ENCODE data around the gene LRRFIP2. TPM values are rescaled to one million over a fixed set of nuclear protein-coding genes. Genes with fewer than 3 reads are reported as not detected.

Gene LRRFIP2
- total and polyA plus RNA-seq, 2 of the 8 experiments (the other 6 are each of a cell fraction or from before 2014, with no cell fraction given): 8.8 to 25.6 TPM

GRCh38 chr3:37200141-37200540, 25.8 kb upstream of the LRRFIP2 start:
- no peaks in the 10 kb centered on the region for H3K9me3 ChIP-seq (ENCODE audit: insufficient read depth in 2 of 2, low read depth in 1 of 2, low read length in 1 of 2)
- H3K23ac ChIP-seq (ENCODE audit: insufficient read length): no peak overlapping the region
- H3K18ac ChIP-seq (ENCODE audit: extremely low read depth, low read length): no peak overlapping the region
- 90% methylated on average over 4 of the region's 4 CpGs; no CpG with 5 or more reads in 1 of the 2 experiments for WGBS, 2 experiments (ENCODE audit: extremely low coverage in 1 of 2, insufficient coverage in 1 of 2, insufficient read length in 1 of 2, insufficient replicate concordance in 2 of 2, low coverage in 1 of 2, low lambda C conversion rate in 2 of 2, missing lambda C conversion rate in 1 of 2)
- no peak overlapping the region for H3K4me3 ChIP-seq (ENCODE audit: extremely low read depth in 1 of 4, insufficient read depth in 2 of 4, low read depth in 3 of 4, low read length in 4 of 4)
- H4K91ac ChIP-seq (replicated peaks; ENCODE audit: insufficient read length, low read length): no peak overlapping the region
- H3K27me3 ChIP-seq (replicated peaks in 1 of 4; ENCODE audit: control insufficient read depth in 3 of 4, extremely low read depth in 1 of 4, insufficient read depth in 3 of 4, low read length in 3 of 4): no peaks in the 10 kb centered on the region
- H3K23me2 ChIP-seq (ENCODE audit: low read depth, low read length): no peaks in the 10 kb centered on the region
- H3K4me2 ChIP-seq (ENCODE audit: insufficient read depth in 1 of 2, low read depth in 2 of 2, low read length in 2 of 2): no peak overlapping the region
- no peak overlapping the region for H2AFZ ChIP-seq (ENCODE audit: low read length)
- H2BK15ac ChIP-seq (ENCODE audit: low read length): no peak overlapping the region
- no peak overlapping the region for H4K5ac ChIP-seq (ENCODE audit: insufficient read length, low read depth, low read length)
- H2BK12ac ChIP-seq (ENCODE audit: low read depth, low read length): no peak overlapping the region
- no peak overlapping the region for H3K4ac ChIP-seq (replicated peaks; ENCODE audit: insufficient read length, low read depth, low read length)
- no peaks in the 10 kb centered on the region for H3K79me2 ChIP-seq (ENCODE audit: control insufficient read depth in 1 of 2, insufficient read depth in 2 of 2, low read length in 2 of 2)
- H3K56ac ChIP-seq (replicated peaks; ENCODE audit: insufficient read length, low read depth, low read length): no peak overlapping the region
- H3K79me1 ChIP-seq (ENCODE audit: low read depth, low read length): no peaks in the 10 kb centered on the region
- H2BK5ac ChIP-seq (ENCODE audit: low read depth, low read length): no peak overlapping the region
- no peaks in the 10 kb centered on the region for H3K36me3 ChIP-seq (ENCODE audit: control insufficient read depth in 2 of 4, insufficient read depth in 4 of 4, low read length in 3 of 4)
- H2AK5ac ChIP-seq (ENCODE audit: low read depth, low read length): no peak overlapping the region
- H3K9ac ChIP-seq (replicated peaks in 1 of 4; ENCODE audit: extremely low read depth in 1 of 4, low read depth in 3 of 4, low read length in 3 of 4): no peak overlapping the region
- no peak overlapping the region for H2BK120ac ChIP-seq (replicated peaks; ENCODE audit: low read depth, low read length)
- TF ChIP-seq MAFK (IDR thresholded peaks at IDR 0.05; ENCODE audit: low read depth, low read length): no peak
- no peak for TF ChIP-seq JUND (IDR thresholded peaks at IDR 0.05; ENCODE audit: low read length)
- TF ChIP-seq CTBP2 (IDR thresholded peaks at IDR 0.05; ENCODE audit: borderline replicate concordance, insufficient read depth, insufficient read length, low read length): no peak
- TF ChIP-seq SP2 (IDR thresholded peaks at IDR 0.05; ENCODE audit: low read length): no peak
- no peaks in the 10 kb centered on the region for H3K4me1 ChIP-seq (replicated peaks in 1 of 4; ENCODE audit: control insufficient read depth in 3 of 4, insufficient read depth in 4 of 4, low read length in 3 of 4)
- ChIA-PET CTCF (ENCODE audit: partially characterized antibody) (interaction anchor here (1.1 to 2.4 kb wide), 2 partner anchors 10 to 13 kb away, joined by 3 to 11 read pairs; no protein-coding TSS in a partner anchor), POLR2A (ENCODE audit: partially characterized antibody) (no interaction called here)
- no peak overlapping the region for H4K8ac ChIP-seq (ENCODE audit: extremely low read depth, insufficient read depth, low read length)
- no peak for FAIRE-seq
- H3K14ac ChIP-seq (ENCODE audit: insufficient read length): no peak overlapping the region
- no peak overlapping the region for H3K27ac ChIP-seq (ENCODE audit: low read depth, low read length)
- no peak overlapping the region for H2BK20ac ChIP-seq (ENCODE audit: low read length)
- DNase-seq (ENCODE audit: low read depth in 1 of 2, low spot score in 2 of 2): no peak
- H4K20me1 ChIP-seq (replicated peaks in 1 of 2; ENCODE audit: control insufficient read depth in 1 of 2, insufficient read depth in 2 of 2, low read length in 2 of 2): no peaks in the 10 kb centered on the region
